HepG2 (cell line): Measurements from ENCODE around the gene TANGO6. TPM values are rescaled to one million over a fixed set of nuclear protein-coding genes. Genes with fewer than 3 reads are reported as not detected.

Source experiments
- ATAC-seq: fragments of 200-7000 bp; cut with Tn5 transposase; 3 replicates; pipeline ENCODE4 v1.9.1; 2020; ENCODE audit warnings: mild to moderate bottlenecking, moderate library complexity
- BruUV-seq: library from RNA; stranded (reverse); fragments of 400-500 nt; replicated peaks from 2 replicates; lab custom pipeline; 2021; lab: Mats Ljungman, UMichigan
- CTCF ChIA-PET: fragments of 300-600 bp; formaldehyde crosslinking; extraction: SDS; loops from one replicate; lab custom pipeline; 2021; ENCODE audit warnings: low total read pairs, inconsistent platforms, low intra/inter-chr PET ratio; lab: Yijun Ruan, JAX
- POLR2A ChIA-PET: fragments of 350-600 bp; sonication (Branson Sonifier 250); formaldehyde crosslinking; loops from one replicate; lab custom pipeline; 2020; ENCODE audit warnings: antibody characterized with exemption, inconsistent platforms; lab: Yijun Ruan, JAX
- DNase-seq: peaks from one replicate; pipeline ENCODE4 v3.0.0-alpha.2; 2015; ENCODE audit warnings: low spot score
- FAIRE-seq: peaks from 3 replicates; lab custom pipeline; 2011; peaks lifted over from hg19 to GRCh38; lab: Jason Lieb, UNC
- H2AFZ ChIP-seq: one replicate; pipeline ENCODE4 v1.6.1; 2011; ENCODE audit warnings: low read length, inconsistent platforms
- H3K27ac ChIP-seq: fragments of 300-600 bp; 3 replicates; pipeline ENCODE4 v1.8.0; 2011; ENCODE audit warnings: mixed run types, mild to moderate bottlenecking, mixed read lengths, low read length, inconsistent platforms; ENCODE audit not compliant: insufficient read depth; ENCODE audit errors: extremely low read length
- H3K27me3 ChIP-seq, 2 experiments: fragments of 200-600 bp in 1 of 2; 2 replicates in 1 of 2; 3 replicates in 1 of 2; pipeline versions ENCODE4 v1.6.0 to v1.8.0; 2011; ENCODE audit warnings: low read length in 2 of 2, mild to moderate bottlenecking in 2 of 2, moderate library complexity in 2 of 2, inconsistent platforms in 1 of 2; ENCODE audit not compliant: insufficient read depth in 2 of 2, control insufficient read depth in 1 of 2
- H3K36me3 ChIP-seq, 2 experiments: fragments of 200-600 bp in 1 of 2; replicated peaks in 1 of 2; 2 replicates in 1 of 2; 3 replicates in 1 of 2; pipeline versions ENCODE4 v1.5.1 to v1.8.0; 2011; ENCODE audit warnings: low read length in 2 of 2, inconsistent platforms in 1 of 2; ENCODE audit not compliant: insufficient read depth in 2 of 2, control insufficient read depth in 1 of 2
- H3K4me1 ChIP-seq: 2 replicates; pipeline ENCODE4 v1.5.1; 2012; ENCODE audit warnings: low read length, inconsistent platforms; ENCODE audit not compliant: insufficient read depth
- H3K4me2 ChIP-seq: 2 replicates; pipeline ENCODE4 v1.6.0; 2011; ENCODE audit warnings: low read depth, low read length, inconsistent platforms
- H3K4me3 ChIP-seq, 3 experiments: fragments of 200-600 bp in 1 of 3; sonication (generic), shearing (Covaris generic) in 1 of 3; replicated peaks in 1 of 3; 2 replicates each; pipeline ENCODE4 v1.5.1; 2011 to 2016; ENCODE audit warnings: low read length in 3 of 3, inconsistent platforms in 2 of 3, low read depth in 2 of 3, mild to moderate bottlenecking in 2 of 3, control low read depth in 1 of 3, mixed read lengths in 1 of 3; ENCODE audit not compliant: insufficient read depth in 1 of 3
- H3K79me2 ChIP-seq: one replicate; pipeline ENCODE4 v1.6.1; 2011; ENCODE audit warnings: low read length, inconsistent platforms; ENCODE audit not compliant: insufficient read depth
- H3K9ac ChIP-seq: 2 replicates; pipeline ENCODE4 v1.6.0; 2011; ENCODE audit warnings: mild to moderate bottlenecking, low read depth, low read length, inconsistent platforms; ENCODE audit not compliant: insufficient read depth
- H3K9me3 ChIP-seq: 2 replicates; pipeline ENCODE4 v1.5.1; 2012; ENCODE audit warnings: mild to moderate bottlenecking, low read length
- H4K20me1 ChIP-seq: 2 replicates; pipeline ENCODE4 v1.6.0; 2011; ENCODE audit warnings: inconsistent platforms, mild to moderate bottlenecking, low read length, moderate library complexity; ENCODE audit not compliant: insufficient read depth
- E2F1 ChIP-seq: sonication (generic); formaldehyde crosslinking; IDR thresholded peaks from 2 replicates; pipeline ENCODE4 v1.5.0; 2020; ENCODE audit warnings: missing genetic modification reagents
- HIC2 ChIP-seq: sonication (generic); formaldehyde crosslinking; IDR thresholded peaks from 2 replicates; pipeline ENCODE4 v1.9.0; 2022; ENCODE audit warnings: low read depth, missing genetic modification reagents
- MYNN ChIP-seq: sonication (generic); formaldehyde crosslinking; IDR thresholded peaks from 2 replicates; pipeline ENCODE4 v1.4.0; 2020; ENCODE audit warnings: mild to moderate bottlenecking, low read depth, missing genetic modification reagents
- SMC3 ChIP-seq: IDR thresholded peaks from 2 replicates; pipeline ENCODE4 v1.6.1; 2011; ENCODE audit warnings: low read length, improper control_type of control experiment
- SRY ChIP-seq: sonication (generic); formaldehyde crosslinking; IDR thresholded peaks from 2 replicates; pipeline ENCODE4 v1.8.0; 2022; ENCODE audit warnings: mild to moderate bottlenecking, missing genetic modification reagents
- UBTF ChIP-seq: sonication (generic); formaldehyde crosslinking; IDR thresholded peaks from 2 replicates; pipeline ENCODE4 v1.4.0; 2020; ENCODE audit warnings: mild to moderate bottlenecking, missing genetic modification reagents
- ZBTB21 ChIP-seq: sonication (generic); formaldehyde crosslinking; IDR thresholded peaks from 2 replicates; pipeline ENCODE4 v1.4.0; 2020; ENCODE audit warnings: missing genetic modification reagents
- ZBTB7B ChIP-seq: sonication (generic); formaldehyde crosslinking; IDR thresholded peaks from 2 replicates; pipeline ENCODE4 v1.4.0; 2020; ENCODE audit warnings: missing genetic modification reagents
- ZFP36 ChIP-seq: fragments of 150-350 bp; IDR thresholded peaks from 2 replicates; pipeline ENCODE4 v1.6.1; 2018; ENCODE audit warnings: borderline replicate concordance, low read length, low read depth; ENCODE audit not compliant: partially characterized antibody
- ZNF407 ChIP-seq: sonication (generic); formaldehyde crosslinking; IDR thresholded peaks from one replicate; pipeline ENCODE4 v1.5.1; 2020; ENCODE audit warnings: mild to moderate bottlenecking, missing genetic modification reagents; ENCODE audit errors: not compliant biosample characterization
- ZNF577 ChIP-seq: sonication (generic); formaldehyde crosslinking; IDR thresholded peaks from 2 replicates; pipeline ENCODE4 v1.4.0; 2020; ENCODE audit warnings: mild to moderate bottlenecking, low read depth, missing genetic modification reagents, borderline replicate concordance
- ZNF652 ChIP-seq: IDR thresholded peaks from 2 replicates; pipeline ENCODE4 v1.6.1; 2016; ENCODE audit warnings: low read depth, borderline replicate concordance
- WGBS: methylation state at CpG from one replicate; pipeline ENCODE4 v1.1.6; 2017; ENCODE audit warnings: low lambda C conversion rate; 5-methylcytosine and 5-hydroxymethylcytosine counted together
- in situ Hi-C: cut with HindIII; loops from 2 replicates; pipeline ENCODE4 v1.10.0; 2017; ENCODE audit warnings: low pct_unique_long_range_greater_than_20kb; ENCODE audit not compliant: extremely low pct_ligation_motif_present
- intact Hi-C: fragments of 100-400 bp; cut with micrococcal nuclease; formaldehyde crosslinking; loops from one replicate; pipeline ENCODE4 v1.10.0; 2022; ENCODE audit not compliant: unreplicated experiment
- polyA plus RNA-seq, 8 experiments: library from polyadenylated mRNA; depleted of rRNA in 3 of 8; stranded (reverse) in 7 of 8; unstranded in 1 of 8; fragments of >200 nt; fragmentation: Illumina TruSeq in 4 of 8; extraction: Trizol in 4 of 8; gene quantifications; 2 replicates each; pipeline versions ENCODE4 v1.2.1 to v1.2.3, GENCODE V29; 2011 to 2016; ENCODE audit warnings: low read depth in 4 of 8, missing spikeins in 1 of 8, mixed read lengths in 1 of 8; ENCODE audit not compliant: insufficient read depth in 1 of 8
- total RNA-seq, 5 experiments: library from RNA; depleted of rRNA; stranded (reverse); fragments of >200 nt; fragmentation: Illumina TruSeq; extraction: Trizol; gene quantifications; 2 replicates each; pipeline ENCODE4 v1.2.3, GENCODE V29; 2016; ENCODE audit warnings: low read depth in 1 of 5

The TANGO6 gene
- total and polyA plus RNA-seq, 2 of the 13 experiments (the other 11 are each of a cell fraction or from before 2014, with no cell fraction given) = 7.2 to 13.3 TPM

GRCh38 chr16:68969338-68969737, 126.0 kb downstream of the TANGO6 start:
- H3K79me2 ChIP-seq = no peaks in the 10 kb centered on the region
- FAIRE-seq = no peak
- no peak for DNase-seq
- H3K4me1 ChIP-seq = no peaks in the 10 kb centered on the region
- CTCF ChIA-PET = no interaction called here
- H2AFZ ChIP-seq = no peak overlapping the region
- H3K9ac ChIP-seq = no peak overlapping the region
- no peak for ATAC-seq
- H3K4me2 ChIP-seq = no peak overlapping the region
- WGBS = 89% methylated on average over 2 of the region's 2 CpGs
- no peaks in the 10 kb centered on the region for H3K27me3 ChIP-seq
- no peaks in the 10 kb centered on the region for H4K20me1 ChIP-seq
- no peaks in the 10 kb centered on the region; a peak in 2 of 5 replicates for H3K36me3 ChIP-seq
- intact Hi-C loops (no loop called here), in situ Hi-C loops (no loop called here)
- no peak overlapping the region for H3K27ac ChIP-seq
- H3K9me3 ChIP-seq = no peaks in the 10 kb centered on the region
- POLR2A ChIA-PET = no interaction called here
- BruUV-seq = no TSS peak
- no peak overlapping the region for H3K4me3 ChIP-seq
- TF ChIP-seq SRY (CRISPR knock-in tag) = no peak
- no peak for TF ChIP-seq UBTF (CRISPR knock-in tag)
- no peak for TF ChIP-seq ZBTB7B
- TF ChIP-seq ZFP36 = no peak
- TF ChIP-seq SMC3 = no peak
- TF ChIP-seq E2F1 (CRISPR knock-in tag) = no peak
- no peak for TF ChIP-seq ZNF652
- no peak for TF ChIP-seq HIC2
- no peak for TF ChIP-seq ZBTB21 (CRISPR knock-in tag)
- TF ChIP-seq ZNF577 (CRISPR knock-in tag) = no peak
- no peak for TF ChIP-seq MYNN (CRISPR knock-in tag)
- no peak for TF ChIP-seq ZNF407
